Measurements from ENCODE around the gene FMNL2.

FMNL2 gene

GRCh38 chr2:152336854-152337510 lies 2.0 kb downstream of the FMNL2 start:
- H3K36me3 ChIP-seq (ENCODE audit: control insufficient read depth, insufficient read depth, low read length) = no peaks in the 10 kb centered on the region
- DNase-seq = no peak
- H3K9me3 ChIP-seq (ENCODE audit: control insufficient read depth, low read length) = no peaks in the 10 kb centered on the region
- no peak overlapping the region for H3K4me3 ChIP-seq (ENCODE audit: insufficient read depth, low read depth, low read length, poor library complexity, severe bottlenecking)
- H3K27ac ChIP-seq (ENCODE audit: insufficient read depth, low read length, poor library complexity, severe bottlenecking) = no peak overlapping the region
- peaks cover 4% of the 10 kb centered on the region for H3K4me1 ChIP-seq (ENCODE audit: control insufficient read depth, insufficient read depth, low read length, poor library complexity, severe bottlenecking)
- peaks cover 17% of the 10 kb centered on the region for H3K27me3 ChIP-seq (replicated peaks; ENCODE audit: control insufficient read depth, insufficient read depth, low read length, poor library complexity, severe bottlenecking)

DNA sequence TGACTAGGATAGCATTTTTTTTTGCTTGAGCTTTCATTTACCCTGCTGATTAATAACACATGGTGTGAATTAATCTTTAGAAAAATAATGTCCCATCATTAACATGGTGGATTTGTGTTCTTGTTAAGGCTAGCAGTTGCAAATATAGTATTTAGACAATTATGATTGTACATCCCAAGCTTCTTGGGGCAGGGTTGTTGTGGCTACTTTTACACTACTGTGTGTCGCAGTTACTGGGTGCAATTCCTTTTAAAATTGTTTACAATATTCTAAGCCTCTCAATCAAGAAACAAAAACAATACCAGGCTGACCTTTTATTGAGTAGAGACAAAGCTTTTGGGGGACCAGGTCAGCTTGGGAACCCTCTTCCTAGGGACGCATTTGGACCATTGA lies 2.5 kb downstream of the FMNL2 start:
- H3K27me3 ChIP-seq (replicated peaks; ENCODE audit: control insufficient read depth, insufficient read depth, low read length, poor library complexity, severe bottlenecking) = peaks cover 17% of the 10 kb centered on the region
- peaks cover 4% of the 10 kb centered on the region for H3K4me1 ChIP-seq (ENCODE audit: control insufficient read depth, insufficient read depth, low read length, poor library complexity, severe bottlenecking)
- DNase-seq = no peak
- no peak overlapping the region for H3K4me3 ChIP-seq (ENCODE audit: insufficient read depth, low read depth, low read length, poor library complexity, severe bottlenecking)
- no peak overlapping the region for H3K27ac ChIP-seq (ENCODE audit: insufficient read depth, low read length, poor library complexity, severe bottlenecking)
- H3K9me3 ChIP-seq (ENCODE audit: control insufficient read depth, low read length) = no peaks in the 10 kb centered on the region
- H3K36me3 ChIP-seq (ENCODE audit: control insufficient read depth, insufficient read depth, low read length) = no peaks in the 10 kb centered on the region

DNA sequence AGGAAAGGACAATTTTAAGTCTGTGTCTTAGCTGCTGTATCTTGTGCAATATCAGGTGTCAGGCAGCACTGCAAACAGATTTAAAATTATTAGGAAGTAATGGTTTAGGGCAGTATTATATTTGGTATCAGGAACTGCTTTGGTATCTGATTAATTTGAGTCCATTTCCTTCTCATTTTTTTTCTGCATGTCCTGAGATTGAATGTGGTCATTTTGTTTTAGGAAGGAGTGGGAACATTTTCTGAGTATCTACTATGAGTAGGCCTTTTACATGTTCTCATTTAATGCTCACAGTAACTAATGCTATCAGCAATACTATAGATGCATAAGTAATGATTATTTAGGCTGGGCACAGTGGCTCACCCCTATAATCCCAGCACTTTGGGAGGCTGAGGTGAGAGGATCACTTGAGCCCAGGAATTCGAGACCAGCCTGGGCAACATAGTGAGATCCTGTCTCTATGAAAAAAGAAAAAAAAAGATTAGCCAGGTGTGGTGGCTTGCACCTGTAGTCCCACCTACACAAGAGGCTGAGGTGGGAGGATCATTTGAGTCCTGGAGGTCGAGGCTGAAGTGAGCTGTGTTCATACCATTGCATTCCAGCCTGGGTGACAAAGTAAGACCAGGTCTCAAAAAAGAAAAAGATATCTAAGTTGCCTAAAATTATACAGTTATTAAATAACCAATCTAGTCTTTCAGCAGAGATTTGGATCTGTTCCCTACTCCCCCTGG lies 4.7 kb downstream of the FMNL2 start:
- peaks cover 4% of the 10 kb centered on the region for H3K4me1 ChIP-seq (ENCODE audit: control insufficient read depth, insufficient read depth, low read length, poor library complexity, severe bottlenecking)
- no peaks in the 10 kb centered on the region for H3K9me3 ChIP-seq (ENCODE audit: control insufficient read depth, low read length)
- no peaks in the 10 kb centered on the region for H3K36me3 ChIP-seq (ENCODE audit: control insufficient read depth, insufficient read depth, low read length)
- H3K27ac ChIP-seq (ENCODE audit: insufficient read depth, low read length, poor library complexity, severe bottlenecking) = no peak overlapping the region
- no peak for DNase-seq
- peaks cover 11% of the 10 kb centered on the region for H3K27me3 ChIP-seq (replicated peaks; ENCODE audit: control insufficient read depth, insufficient read depth, low read length, poor library complexity, severe bottlenecking)
- no peak overlapping the region for H3K4me3 ChIP-seq (ENCODE audit: insufficient read depth, low read depth, low read length, poor library complexity, severe bottlenecking)

GRCh38 chr2:152342259-152343046 lies 7.5 kb downstream of the FMNL2 start:
- no peaks in the 10 kb centered on the region for H3K9me3 ChIP-seq (ENCODE audit: control insufficient read depth, low read length)
- H3K36me3 ChIP-seq (ENCODE audit: control insufficient read depth, insufficient read depth, low read length) = no peaks in the 10 kb centered on the region
- no peak overlapping the region for H3K4me3 ChIP-seq (ENCODE audit: insufficient read depth, low read depth, low read length, poor library complexity, severe bottlenecking)
- H3K4me1 ChIP-seq (ENCODE audit: control insufficient read depth, insufficient read depth, low read length, poor library complexity, severe bottlenecking) = no peaks in the 10 kb centered on the region
- no peak overlapping the region for H3K27ac ChIP-seq (ENCODE audit: insufficient read depth, low read length, poor library complexity, severe bottlenecking)
- no peaks in the 10 kb centered on the region for H3K27me3 ChIP-seq (replicated peaks; ENCODE audit: control insufficient read depth, insufficient read depth, low read length, poor library complexity, severe bottlenecking)
- no peak for DNase-seq

GRCh38 chr2:152343426-152343825 lies 8.5 kb downstream of the FMNL2 start:
- no peaks in the 10 kb centered on the region for H3K4me1 ChIP-seq (ENCODE audit: control insufficient read depth, insufficient read depth, low read length, poor library complexity, severe bottlenecking)
- no peak overlapping the region for H3K4me3 ChIP-seq (ENCODE audit: insufficient read depth, low read depth, low read length, poor library complexity, severe bottlenecking)
- no peak overlapping the region for H3K27ac ChIP-seq (ENCODE audit: insufficient read depth, low read length, poor library complexity, severe bottlenecking)
- no peak for DNase-seq
- no peaks in the 10 kb centered on the region for H3K36me3 ChIP-seq (ENCODE audit: control insufficient read depth, insufficient read depth, low read length)
- H3K27me3 ChIP-seq (replicated peaks; ENCODE audit: control insufficient read depth, insufficient read depth, low read length, poor library complexity, severe bottlenecking) = no peaks in the 10 kb centered on the region
- H3K9me3 ChIP-seq (ENCODE audit: control insufficient read depth, low read length) = no peaks in the 10 kb centered on the region

DNA sequence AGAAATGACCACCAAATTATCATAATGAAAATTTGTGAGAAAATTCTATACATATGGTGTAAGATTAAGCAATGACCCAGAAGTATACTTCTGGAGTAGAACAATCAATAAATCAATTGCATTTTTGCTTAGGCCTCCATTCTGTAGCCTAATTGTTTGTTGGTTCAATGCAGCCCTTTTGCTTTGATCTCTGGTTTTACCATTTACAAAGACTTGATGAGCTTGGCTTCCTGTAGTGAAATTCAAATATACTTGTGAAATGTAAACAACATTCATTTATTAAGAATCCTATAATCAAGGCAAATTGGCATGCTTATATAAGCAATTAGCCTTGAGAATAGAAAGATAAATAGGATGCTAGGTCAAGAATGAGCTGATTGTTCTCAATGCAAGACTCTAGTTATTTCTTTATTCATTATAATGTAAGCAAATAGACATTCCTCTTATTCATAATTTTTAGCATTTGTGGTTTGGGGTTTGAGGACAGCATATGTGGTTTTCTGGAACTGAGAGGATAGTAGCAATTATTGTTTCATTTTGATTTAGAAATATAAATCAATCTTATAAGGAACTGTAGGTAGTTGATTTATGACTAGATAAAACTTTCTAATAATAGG lies 9.7 kb downstream of the FMNL2 start:
- no peak for DNase-seq
- Histone ChIP-seq H3K4me3 (ENCODE audit: insufficient read depth, low read depth, low read length, poor library complexity, severe bottlenecking) (no peak overlapping the region), H3K27ac (ENCODE audit: insufficient read depth, low read length, poor library complexity, severe bottlenecking) (no peak overlapping the region), H3K4me1 (ENCODE audit: control insufficient read depth, insufficient read depth, low read length, poor library complexity, severe bottlenecking) (no peaks in the 10 kb centered on the region), H3K27me3 (replicated peaks; ENCODE audit: control insufficient read depth, insufficient read depth, low read length, poor library complexity, severe bottlenecking) (no peaks in the 10 kb centered on the region), H3K36me3 (ENCODE audit: control insufficient read depth, insufficient read depth, low read length) (no peaks in the 10 kb centered on the region), H3K9me3 (ENCODE audit: control insufficient read depth, low read length) (no peaks in the 10 kb centered on the region)

DNA sequence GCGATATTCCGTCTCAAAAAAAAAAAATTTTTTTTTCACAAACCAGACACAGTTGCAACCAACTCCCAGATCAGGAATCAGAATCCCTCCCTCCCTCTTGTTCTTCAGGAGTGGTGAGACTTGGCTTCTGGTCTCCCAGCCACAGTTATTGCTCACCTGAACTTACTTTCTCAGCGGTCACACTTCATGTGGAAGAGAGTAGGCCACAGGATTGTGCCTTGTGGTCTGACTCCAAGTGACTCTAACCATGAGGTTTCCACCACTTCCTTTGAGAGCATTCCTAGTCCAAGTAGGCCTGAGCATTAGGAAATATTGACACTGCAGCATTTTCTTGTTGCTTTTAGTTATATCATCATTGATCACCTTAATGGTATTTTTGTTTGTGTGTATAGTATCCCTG lies 12.1 kb downstream of the FMNL2 start:
- no peak for DNase-seq
- Histone ChIP-seq H3K9me3 (ENCODE audit: control insufficient read depth, low read length) (no peaks in the 10 kb centered on the region), H3K4me3 (ENCODE audit: insufficient read depth, low read depth, low read length, poor library complexity, severe bottlenecking) (no peak overlapping the region), H3K27me3 (replicated peaks; ENCODE audit: control insufficient read depth, insufficient read depth, low read length, poor library complexity, severe bottlenecking) (no peaks in the 10 kb centered on the region), H3K27ac (ENCODE audit: insufficient read depth, low read length, poor library complexity, severe bottlenecking) (no peak overlapping the region), H3K36me3 (ENCODE audit: control insufficient read depth, insufficient read depth, low read length) (no peaks in the 10 kb centered on the region), H3K4me1 (ENCODE audit: control insufficient read depth, insufficient read depth, low read length, poor library complexity, severe bottlenecking) (no peaks in the 10 kb centered on the region)

GRCh38 chr2:152348388-152348787 lies 13.4 kb downstream of the FMNL2 start:
- no peaks in the 10 kb centered on the region for H3K36me3 ChIP-seq (ENCODE audit: control insufficient read depth, insufficient read depth, low read length)
- DNase-seq = no peak
- no peaks in the 10 kb centered on the region for H3K27me3 ChIP-seq (replicated peaks; ENCODE audit: control insufficient read depth, insufficient read depth, low read length, poor library complexity, severe bottlenecking)
- H3K4me1 ChIP-seq (ENCODE audit: control insufficient read depth, insufficient read depth, low read length, poor library complexity, severe bottlenecking) = no peaks in the 10 kb centered on the region
- H3K9me3 ChIP-seq (ENCODE audit: control insufficient read depth, low read length) = no peaks in the 10 kb centered on the region
- no peak overlapping the region for H3K27ac ChIP-seq (ENCODE audit: insufficient read depth, low read length, poor library complexity, severe bottlenecking)
- H3K4me3 ChIP-seq (ENCODE audit: insufficient read depth, low read depth, low read length, poor library complexity, severe bottlenecking) = no peak overlapping the region

- no peaks in the 10 kb centered on the region for H3K4me1 ChIP-seq (ENCODE audit: control insufficient read depth, insufficient read depth, low read length, poor library complexity, severe bottlenecking)
- no peak for DNase-seq
- H3K9me3 ChIP-seq (ENCODE audit: control insufficient read depth, low read length) = no peaks in the 10 kb centered on the region
- H3K4me3 ChIP-seq (ENCODE audit: insufficient read depth, low read depth, low read length, poor library complexity, severe bottlenecking) = no peak overlapping the region
- H3K27ac ChIP-seq (ENCODE audit: insufficient read depth, low read length, poor library complexity, severe bottlenecking) = no peak overlapping the region
- no peaks in the 10 kb centered on the region for H3K27me3 ChIP-seq (replicated peaks; ENCODE audit: control insufficient read depth, insufficient read depth, low read length, poor library complexity, severe bottlenecking)
- no peaks in the 10 kb centered on the region for H3K36me3 ChIP-seq (ENCODE audit: control insufficient read depth, insufficient read depth, low read length)
These were observed 14.4 kb downstream of the FMNL2 start for GRCh38 chr2:152349416-152349815.

Data from effector memory CD4-positive, alpha-beta T cell (primary cell).